ENCODE results near the gene NPR1.

The NPR1 gene

GRCh38 chr1:153697191-153698019 lies 18.9 kb downstream of the NPR1 start:
- no peak for TF ChIP-seq CTCF (IDR thresholded peaks at IDR 0.05; ENCODE audit: low read depth, low read length)
- TF ChIP-seq EZH2phosphoT487 (IDR thresholded peaks at IDR 0.05; ENCODE audit: low read depth) = no peak
- no peaks in the 10 kb centered on the region for H3K4me1 ChIP-seq (ENCODE audit: low read length)
- no peaks in the 10 kb centered on the region for H3K9me3 ChIP-seq (ENCODE audit: insufficient read depth, low read length)
- no peaks in the 10 kb centered on the region for H3K79me2 ChIP-seq (ENCODE audit: low read length)
- H3K27me3 ChIP-seq (ENCODE audit: low read depth, low read length) = no peaks in the 10 kb centered on the region
- H2AFZ ChIP-seq (ENCODE audit: low read depth, low read length) = no peak overlapping the region; the same call in 1 of the 2 replicates
- no peak overlapping the region for H3K27ac ChIP-seq (ENCODE audit: low read length)
- H3K36me3 ChIP-seq (replicated peaks; ENCODE audit: low read depth, low read length) = no peaks in the 10 kb centered on the region
- H3K9ac ChIP-seq (ENCODE audit: low read length) = no peak overlapping the region
- H3K4me3 ChIP-seq (ENCODE audit: low read length) = no peak overlapping the region
- H3K4me2 ChIP-seq (ENCODE audit: low read length) = no peak overlapping the region
- H4K20me1 ChIP-seq (ENCODE audit: insufficient read depth, low read length) = no peaks in the 10 kb centered on the region

- Histone ChIP-seq H3K4me3 (ENCODE audit: low read length) (no peak overlapping the region), H3K4me1 (ENCODE audit: low read length) (no peaks in the 10 kb centered on the region), H2AFZ (ENCODE audit: low read depth, low read length) (no peak overlapping the region), H3K4me2 (ENCODE audit: low read length) (no peak overlapping the region), H4K20me1 (ENCODE audit: insufficient read depth, low read length) (no peaks in the 10 kb centered on the region), H3K27me3 (ENCODE audit: low read depth, low read length) (no peaks in the 10 kb centered on the region), H3K9me3 (ENCODE audit: insufficient read depth, low read length) (no peaks in the 10 kb centered on the region), H3K36me3 (replicated peaks; ENCODE audit: low read depth, low read length) (no peaks in the 10 kb centered on the region), H3K79me2 (ENCODE audit: low read length) (no peaks in the 10 kb centered on the region), H3K27ac (ENCODE audit: low read length) (no peak overlapping the region), H3K9ac (ENCODE audit: low read length) (no peak overlapping the region)
- TF ChIP-seq CTCF (IDR thresholded peaks at IDR 0.05; ENCODE audit: low read depth, low read length) = no peak
- no peak for TF ChIP-seq EZH2phosphoT487 (IDR thresholded peaks at IDR 0.05; ENCODE audit: low read depth)
Observed at GRCh38 chr1:153698020-153698922, 19.8 kb downstream of the NPR1 start.

DNA sequence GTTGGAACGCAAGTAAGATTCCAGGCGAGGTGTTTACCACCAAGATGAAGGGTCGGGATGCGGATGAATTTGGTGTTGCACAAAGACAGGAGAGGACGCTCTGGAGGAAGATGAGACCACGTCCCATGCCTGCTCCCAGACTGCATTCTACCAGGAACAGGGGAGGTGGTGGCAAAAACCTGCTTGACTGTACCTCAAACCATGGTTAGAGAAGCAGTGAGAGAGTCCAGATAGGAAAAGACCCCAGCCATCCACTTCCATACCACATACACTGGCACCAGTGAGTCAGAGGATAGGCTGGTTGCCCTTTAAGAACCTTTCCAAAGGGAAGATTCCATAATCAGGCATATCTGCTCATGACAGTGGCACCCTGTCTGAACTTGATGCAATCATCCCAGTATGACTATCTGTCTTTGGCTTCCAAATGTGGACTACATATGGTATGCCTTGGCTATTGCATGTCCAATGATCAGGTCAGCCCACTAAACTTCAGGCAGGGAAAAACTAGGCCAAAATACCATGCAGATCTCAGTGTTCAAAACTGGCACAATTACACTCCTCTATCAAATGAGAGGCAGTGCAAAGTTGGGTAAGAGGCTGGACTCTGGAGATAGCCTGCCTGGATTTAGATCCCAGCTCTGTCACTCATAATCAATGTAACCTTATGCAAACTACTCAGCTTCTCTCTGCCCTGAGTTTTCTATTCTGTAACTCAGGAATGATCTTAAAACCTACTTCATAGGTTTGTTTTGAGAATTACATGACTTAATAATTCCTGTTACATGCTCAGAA lies 20.6 kb downstream of the NPR1 start:
- Histone ChIP-seq H3K9ac (ENCODE audit: low read length) (no peak overlapping the region), H2AFZ (ENCODE audit: low read depth, low read length) (no peak overlapping the region), H3K27ac (ENCODE audit: low read length) (no peak overlapping the region), H3K4me1 (ENCODE audit: low read length) (no peaks in the 10 kb centered on the region), H3K4me2 (ENCODE audit: low read length) (no peak overlapping the region), H3K4me3 (ENCODE audit: low read length) (no peak overlapping the region), H3K27me3 (ENCODE audit: low read depth, low read length) (no peaks in the 10 kb centered on the region), H3K9me3 (ENCODE audit: insufficient read depth, low read length) (no peaks in the 10 kb centered on the region), H4K20me1 (ENCODE audit: insufficient read depth, low read length) (no peaks in the 10 kb centered on the region), H3K79me2 (ENCODE audit: low read length) (no peaks in the 10 kb centered on the region), H3K36me3 (replicated peaks; ENCODE audit: low read depth, low read length) (no peaks in the 10 kb centered on the region)
- TF ChIP-seq EZH2phosphoT487 (IDR thresholded peaks at IDR 0.05; ENCODE audit: low read depth) (no peak), CTCF (IDR thresholded peaks at IDR 0.05; ENCODE audit: low read depth, low read length) (no peak)
